Right atrium auricular region (tissue), 2 donors: ENCODE data around the gene TBC1D19. TPM values are rescaled to one million over a fixed set of nuclear protein-coding genes. Genes with fewer than 3 reads are reported as not detected.

Experiments
- total RNA-seq, 2 donors: library from RNA; depleted of rRNA; stranded (reverse); fragments of >200 nt; gene quantifications; one replicate each; pipeline ENCODE4 v1.1.0, GENCODE V29; 2016

The TBC1D19 gene
- total RNA-seq, 2 donors from 2014 or later, result 10.5 to 10.8 TPM

Other genes starting within 250 kb of the TBC1D19 start
- not detected for gene CCKAR, start 93.6 kb upstream of the TBC1D19 start, total RNA-seq